Loucy (cell line): Measurements from ENCODE around the gene CYP1A1.

Source experiments
- H2AFZ ChIP-seq: fragments of 200-600 bp; sonication (generic); 2 replicates; pipeline ENCODE4 v1.6.0; 2016; ENCODE audit warnings: antibody characterized with exemption, mild to moderate bottlenecking, low read length, moderate library complexity
- H3F3A ChIP-seq: fragments of 200-600 bp; 2 replicates; pipeline ENCODE4 v1.6.0; 2016; ENCODE audit warnings: antibody characterized with exemption, low read depth, mild to moderate bottlenecking
- H3K27me3 ChIP-seq: fragments of 200-600 bp; sonication (generic); 2 replicates; pipeline ENCODE4 v1.6.1; 2014; ENCODE audit warnings: low read length, mild to moderate bottlenecking; ENCODE audit not compliant: insufficient read depth, poor library complexity, severe bottlenecking
- H3K36me3 ChIP-seq: fragments of 200-600 bp; sonication (generic); 2 replicates; pipeline ENCODE4 v1.6.1; 2016; ENCODE audit warnings: low read length; ENCODE audit not compliant: insufficient read depth
- H3K4me1 ChIP-seq: fragments of 200-600 bp; sonication (generic); 2 replicates; pipeline ENCODE4 v1.5.1; 2014; ENCODE audit warnings: low read length, mild to moderate bottlenecking; ENCODE audit not compliant: insufficient read depth, poor library complexity, severe bottlenecking
- H3K4me2 ChIP-seq: fragments of 200-600 bp; sonication (generic); 2 replicates; pipeline ENCODE4 v1.6.0; 2014; ENCODE audit warnings: antibody characterized with exemption, low read length, low read depth, mild to moderate bottlenecking; ENCODE audit not compliant: poor library complexity, severe bottlenecking
- H3K4me3 ChIP-seq: fragments of 200-600 bp; sonication (generic); 2 replicates; pipeline ENCODE4 v1.5.1; 2014; ENCODE audit warnings: low read length, mild to moderate bottlenecking, mixed read lengths; ENCODE audit not compliant: poor library complexity, severe bottlenecking
- H3K79me2 ChIP-seq: fragments of 200-600 bp; sonication (generic); 2 replicates; pipeline ENCODE4 v1.6.1; 2014; ENCODE audit warnings: low read length; ENCODE audit not compliant: insufficient read depth
- H3K9ac ChIP-seq: fragments of 200-600 bp; sonication (generic); 2 replicates; pipeline ENCODE4 v1.6.0; 2014; ENCODE audit warnings: mild to moderate bottlenecking, low read depth, low read length, moderate library complexity; ENCODE audit not compliant: poor library complexity, severe bottlenecking
- H3K9me2 ChIP-seq: fragments of 200-600 bp; sonication (generic); replicated peaks from 2 replicates; pipeline ENCODE4 v1.6.1; 2016; ENCODE audit warnings: low read depth, low read length, mixed read lengths
- H3K9me3 ChIP-seq: fragments of 200-600 bp; sonication (generic); 2 replicates; pipeline ENCODE4 v1.6.1; 2014; ENCODE audit warnings: mild to moderate bottlenecking, antibody characterized with exemption, low read length, low read depth; ENCODE audit not compliant: insufficient read depth
- H4K20me1 ChIP-seq: fragments of 200-600 bp; sonication (generic); 2 replicates; pipeline ENCODE4 v1.6.0; 2014; ENCODE audit warnings: antibody characterized with exemption, low read length, mild to moderate bottlenecking; ENCODE audit not compliant: insufficient read depth, poor library complexity, severe bottlenecking
- EZH2phosphoT487 ChIP-seq: fragments of 200-600 bp; IDR thresholded peaks from 2 replicates; pipeline ENCODE4 v1.6.1; 2018; ENCODE audit warnings: antibody characterized with exemption, mild to moderate bottlenecking, moderate library complexity, borderline replicate concordance
- TF ChIP-seq, protein P1 (sequence below): fragments of 200-600 bp; sonication (generic); conservative IDR thresholded peaks from 2 replicates; pipeline ENCODE4 v1.5.1; 2014; ENCODE audit warnings: mild to moderate bottlenecking, antibody characterized with exemption, low read length

Gene CYP1A1

GRCh38 chr15:74710319-74711094 lies 14.8 kb downstream of the CYP1A1 start:
- Histone ChIP-seq H3K9ac (no peak overlapping the region), H3K27me3 (no peaks in the 10 kb centered on the region), H3K4me2 (peak overlapping the region; percentile 43), H3K36me3 (no peaks in the 10 kb centered on the region), H3K4me1 (peaks cover 9% of the 10 kb centered on the region), H4K20me1 (no peaks in the 10 kb centered on the region), H3K9me2 (no peaks in the 10 kb centered on the region), H3K9me3 (no peaks in the 10 kb centered on the region), H3F3A (no peaks in the 10 kb centered on the region), H3K4me3 (no peak overlapping the region), H3K79me2 (no peaks in the 10 kb centered on the region), H2AFZ (peak overlapping the region; percentile 87)
- no peak for TF ChIP-seq EZH2phosphoT487

- no peaks in the 10 kb centered on the region for H3K9me3 ChIP-seq
- peaks cover 9% of the 10 kb centered on the region for H3K4me1 ChIP-seq
- H3K27me3 ChIP-seq: no peaks in the 10 kb centered on the region
- H3K9me2 ChIP-seq: no peaks in the 10 kb centered on the region
- H3K4me3 ChIP-seq: no peak overlapping the region
- peak overlapping the region; percentile 43 for H3K4me2 ChIP-seq
- no peaks in the 10 kb centered on the region for H4K20me1 ChIP-seq
- H2AFZ ChIP-seq: peak overlapping the region; percentile 87; the same call in 1 of the 2 replicates
- H3F3A ChIP-seq: no peaks in the 10 kb centered on the region
- no peaks in the 10 kb centered on the region for H3K36me3 ChIP-seq
- H3K9ac ChIP-seq: no peak overlapping the region
- no peaks in the 10 kb centered on the region for H3K79me2 ChIP-seq
- no peak for TF ChIP-seq EZH2phosphoT487
- TF ChIP-seq, protein P1, sequence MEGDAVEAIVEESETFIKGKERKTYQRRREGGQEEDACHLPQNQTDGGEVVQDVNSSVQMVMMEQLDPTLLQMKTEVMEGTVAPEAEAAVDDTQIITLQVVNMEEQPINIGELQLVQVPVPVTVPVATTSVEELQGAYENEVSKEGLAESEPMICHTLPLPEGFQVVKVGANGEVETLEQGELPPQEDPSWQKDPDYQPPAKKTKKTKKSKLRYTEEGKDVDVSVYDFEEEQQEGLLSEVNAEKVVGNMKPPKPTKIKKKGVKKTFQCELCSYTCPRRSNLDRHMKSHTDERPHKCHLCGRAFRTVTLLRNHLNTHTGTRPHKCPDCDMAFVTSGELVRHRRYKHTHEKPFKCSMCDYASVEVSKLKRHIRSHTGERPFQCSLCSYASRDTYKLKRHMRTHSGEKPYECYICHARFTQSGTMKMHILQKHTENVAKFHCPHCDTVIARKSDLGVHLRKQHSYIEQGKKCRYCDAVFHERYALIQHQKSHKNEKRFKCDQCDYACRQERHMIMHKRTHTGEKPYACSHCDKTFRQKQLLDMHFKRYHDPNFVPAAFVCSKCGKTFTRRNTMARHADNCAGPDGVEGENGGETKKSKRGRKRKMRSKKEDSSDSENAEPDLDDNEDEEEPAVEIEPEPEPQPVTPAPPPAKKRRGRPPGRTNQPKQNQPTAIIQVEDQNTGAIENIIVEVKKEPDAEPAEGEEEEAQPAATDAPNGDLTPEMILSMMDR: no peak
These were observed 15.4 kb downstream of the CYP1A1 start for GRCh38 chr15:74709892-74710291.

DNA sequence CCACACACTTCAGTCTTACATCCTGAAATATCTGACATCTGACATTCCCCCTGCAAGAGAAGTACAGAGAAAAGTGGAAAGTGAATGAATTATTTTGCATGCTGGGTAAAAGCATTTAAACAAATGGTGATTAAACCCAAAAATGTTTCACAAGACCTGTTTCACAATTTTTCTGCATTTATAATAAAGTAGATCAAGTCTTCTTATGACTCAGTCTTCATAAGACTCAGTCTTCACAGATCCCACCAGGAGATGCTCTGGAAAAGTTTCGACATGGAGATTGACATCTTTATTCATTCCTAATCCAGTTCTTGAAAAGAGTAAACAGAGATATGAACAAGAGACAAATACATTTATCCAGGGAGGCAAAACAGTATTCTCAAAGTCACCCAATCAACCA lies 16.3 kb downstream of the CYP1A1 start:
- no peaks in the 10 kb centered on the region for H4K20me1 ChIP-seq
- no peak overlapping the region for H3K4me3 ChIP-seq
- no peaks in the 10 kb centered on the region for H3K27me3 ChIP-seq
- no peak overlapping the region for H3K9ac ChIP-seq
- H3K9me3 ChIP-seq: no peaks in the 10 kb centered on the region
- no peaks in the 10 kb centered on the region for H3K79me2 ChIP-seq
- TF ChIP-seq, protein P1: no peak
- TF ChIP-seq EZH2phosphoT487: no peak
- no peak overlapping the region for H3K4me2 ChIP-seq
- peaks cover 9% of the 10 kb centered on the region for H3K4me1 ChIP-seq
- H2AFZ ChIP-seq: no peak overlapping the region
- H3K9me2 ChIP-seq: no peaks in the 10 kb centered on the region
- no peaks in the 10 kb centered on the region for H3F3A ChIP-seq
- H3K36me3 ChIP-seq: no peaks in the 10 kb centered on the region

DNA sequence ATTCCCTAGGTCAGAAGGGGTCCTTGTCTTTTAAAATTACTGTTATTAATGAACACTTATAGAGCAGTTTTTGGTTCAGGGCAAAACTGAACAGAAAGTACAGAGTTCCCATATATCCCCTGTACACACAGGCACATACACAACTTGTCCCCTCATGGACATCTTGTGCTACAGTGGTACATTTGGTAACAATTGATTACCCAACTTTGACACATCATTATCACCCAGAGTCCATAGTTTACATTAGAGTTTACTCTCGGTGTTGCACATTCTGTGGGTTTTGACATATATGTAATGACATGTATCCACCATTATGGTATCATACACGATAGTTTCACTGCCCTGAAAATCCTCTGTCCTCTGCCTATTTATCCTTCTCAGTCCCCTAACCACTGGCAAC lies 28.5 kb downstream of the CYP1A1 start:
- Histone ChIP-seq H4K20me1 (peaks cover 6% of the 10 kb centered on the region), H3K9ac (peak overlapping the region; percentile 97), H3K9me2 (no peaks in the 10 kb centered on the region), H3F3A (no peaks in the 10 kb centered on the region), H3K79me2 (peaks cover 45% of the 10 kb centered on the region), H3K4me1 (peaks cover 23% of the 10 kb centered on the region), H3K27me3 (no peaks in the 10 kb centered on the region), H3K36me3 (no peaks in the 10 kb centered on the region), H3K9me3 (no peaks in the 10 kb centered on the region), H2AFZ (no peak overlapping the region), H3K4me2 (peak overlapping the region; percentile 95), H3K4me3 (peak overlapping the region; percentile 94)
- TF ChIP-seq, protein P1: no peak
- TF ChIP-seq EZH2phosphoT487: no peak
